Suprapubic skin (tissue), 3 donors: ENCODE data around the gene DEPDC1B.

Source experiments
- CTCF ChIP-seq, 2 donors: fragments of 200-600 bp in 1 of 2; fragments of 450-650 bp in 1 of 2; sonication (generic) in 1 of 2; IDR thresholded peaks; one replicate each; pipeline ENCODE4 v1.5.1; 2016 to 2019; ENCODE audit warnings: antibody characterized with exemption in 2 of 2, mild to moderate bottlenecking in 1 of 2, moderate library complexity in 1 of 2
- EP300 ChIP-seq: sonication (generic); formaldehyde crosslinking; IDR thresholded peaks from one replicate; pipeline ENCODE4 v1.6.1; 2017; ENCODE audit warnings: antibody characterized with exemption
- POLR2A ChIP-seq, 2 donors: fragments of 450-650 bp; IDR thresholded peaks; one replicate each; pipeline ENCODE4 v1.6.1; 2017; ENCODE audit warnings: antibody characterized with exemption in 2 of 2, mild to moderate bottlenecking in 2 of 2, moderate library complexity in 2 of 2

GRCh38 chr5:60743511-60744314 lies 43.7 kb upstream of the DEPDC1B start:
- TF ChIP-seq CTCF (IDR thresholded peaks at IDR 0.05): no peak
- TF ChIP-seq EP300: no peak
- no peak for TF ChIP-seq POLR2A (IDR thresholded peaks at IDR 0.05)
